Heart left ventricle (tissue), 13 donors: ENCODE data around the gene COX14.

ENCODE experiments used
- CTCF ChIP-seq, 12 donors: fragments of 200-600 bp; sonication (generic) in 4 of 12; IDR thresholded peaks; one replicate each; pipeline versions ENCODE4 v1.5.0 to v1.8.0; 2018 to 2022; ENCODE audit warnings: antibody characterized with exemption in 12 of 12, mild to moderate bottlenecking in 5 of 12
- POLR2A ChIP-seq, 2 donors: fragments of 450-650 bp; IDR thresholded peaks; one replicate each; pipeline ENCODE4 v1.6.1; 2017; ENCODE audit warnings: antibody characterized with exemption in 2 of 2, mild to moderate bottlenecking in 2 of 2, moderate library complexity in 2 of 2
- donor health status: ischemic (EF 13 %, LVEDD 7.1; RV severe dilation, severe dysfunction).
- donor health status: DM: no; HTN: yes; CAD: no.
- donor health status: DM: no; HTN: no; CAD: no.
- donor health status: ischemic (EF 25% LVEDD 6.9; RV normal size, moderate dysfunction).
- donor health status: ischemic (EF 25% LVEDD 5.7; RV mildly dilated, moderate dysfunction).
- donor health status: ischemic (EF 35%, LVEDD 5.7; RV mildly dilated, moderate dysfunction).
- donor health status: nonischemic (EF 11% LVEDD 7.7; RV severe dilation, severe dysfunction).
- donor health status: DM: yes; HTN: yes; CAD: no.
- donor health status: PGD.
- donor health status: ischemic (EF 29% LVEDD 5.4; RV normal size, mild dysfunction).
- donor health status: nonischemic (EF 23%, LVEDD 6.1; RV moderate dilation, normal function).

DNA sequence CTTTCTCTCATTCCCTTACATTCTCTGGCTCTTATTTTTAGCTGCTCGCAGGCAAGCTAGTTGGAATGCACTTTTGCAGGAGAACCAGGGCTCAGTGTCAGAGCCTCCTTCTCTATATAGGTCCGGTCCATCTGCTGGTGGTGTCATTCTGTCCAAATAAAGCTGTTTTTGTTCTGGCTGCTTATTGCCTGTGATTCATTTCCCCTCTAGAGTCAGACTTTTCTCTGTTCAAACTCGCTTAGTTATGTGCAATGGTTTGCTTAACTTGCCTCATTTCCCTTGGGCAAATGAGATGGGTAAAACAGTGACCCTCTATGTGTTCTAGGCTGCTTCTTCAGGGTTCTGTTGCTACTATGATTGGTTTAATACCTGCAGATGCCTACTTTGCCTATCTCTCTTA is 24.0 kb upstream of the COX14 start:
- TF ChIP-seq CTCF (IDR thresholded peaks at IDR 0.05) (no peak), POLR2A (IDR thresholded peaks at IDR 0.05) (no peak)
